PC-3 (cell line): ENCODE data around the gene ZFPL1. TPM values are rescaled to one million over a fixed set of nuclear protein-coding genes. Genes with fewer than 3 reads are reported as not detected.

Experiments used
- ATAC-seq: fragments of 200-7000 bp; cut with Tn5 transposase; 2 replicates; pipeline ENCODE4 v1.9.1; 2020; ENCODE audit warnings: mild to moderate bottlenecking, moderate library complexity
- BruUV-seq: library from RNA; stranded (reverse); fragments of 400-500 nt; replicated peaks from 2 replicates; lab custom pipeline; 2021; lab: Mats Ljungman, UMichigan
- CTCF ChIA-PET: fragments of 300-600 bp; sonication (Branson Sonifier 250); formaldehyde crosslinking; loops from one replicate; lab custom pipeline; 2022; ENCODE audit warnings: antibody characterized with exemption; lab: Charles Lee
- POLR2A ChIA-PET: fragments of 300-600 bp; sonication (Branson Sonifier 250); formaldehyde crosslinking; loops from one replicate; lab custom pipeline; 2022; ENCODE audit warnings: antibody characterized with exemption; ENCODE audit not compliant: unreplicated experiment; lab: Charles Lee
- DNase-seq: peaks from one replicate; pipeline ENCODE4 v3.0.0-alpha.2; 2015
- H2AFZ ChIP-seq: fragments of 300-600 bp; sonication (generic); 2 replicates; pipeline ENCODE4 v1.6.0; 2016; ENCODE audit warnings: antibody characterized with exemption, low read length
- H3F3A ChIP-seq: fragments of 300-600 bp; sonication (generic); one replicate; pipeline ENCODE4 v1.6.0; 2017; ENCODE audit warnings: antibody characterized with exemption, low read length, control low read depth, mild to moderate bottlenecking; ENCODE audit not compliant: unreplicated experiment
- H3K27ac ChIP-seq: fragments of 300-600 bp; sonication (generic); 2 replicates; pipeline ENCODE4 v1.5.1; 2016; ENCODE audit warnings: mild to moderate bottlenecking, low read length
- H3K27me3 ChIP-seq: fragments of 300-600 bp; sonication (generic); 2 replicates; pipeline ENCODE4 v1.6.1; 2016; ENCODE audit warnings: low read length, mixed read lengths
- H3K36me3 ChIP-seq: fragments of 300-600 bp; sonication (generic); 2 replicates; pipeline ENCODE4 v1.6.1; 2016; ENCODE audit warnings: low read depth, mixed run types, low read length, mixed read lengths
- H3K4me1 ChIP-seq: fragments of 300-600 bp; sonication (generic); 2 replicates; pipeline ENCODE4 v1.5.1; 2016; ENCODE audit warnings: low read length; ENCODE audit not compliant: insufficient read depth
- H3K4me2 ChIP-seq: fragments of 300-600 bp; sonication (generic); 2 replicates; pipeline ENCODE4 v1.6.0; 2016; ENCODE audit warnings: low read length
- H3K4me3 ChIP-seq: fragments of 300-600 bp; sonication (generic); 2 replicates; pipeline ENCODE4 v1.5.1; 2016; ENCODE audit warnings: mild to moderate bottlenecking, low read length, mixed read lengths
- H3K79me2 ChIP-seq: fragments of 300-600 bp; sonication (generic); 2 replicates; pipeline ENCODE4 v1.6.1; 2017; ENCODE audit warnings: low read length, mixed read lengths
- H3K9ac ChIP-seq: fragments of 300-600 bp; sonication (generic); 2 replicates; pipeline ENCODE4 v1.6.0; 2016; ENCODE audit warnings: mild to moderate bottlenecking, low read length
- H3K9me2 ChIP-seq: fragments of 300-600 bp; sonication (generic); replicated peaks from 2 replicates; pipeline ENCODE4 v1.6.1; 2016; ENCODE audit warnings: mixed run types, low read length, mixed read lengths
- H3K9me3 ChIP-seq: fragments of 300-600 bp; sonication (generic); 2 replicates; pipeline ENCODE4 v1.6.1; 2016; ENCODE audit warnings: low read length, mixed read lengths
- H4K20me1 ChIP-seq: fragments of 300-600 bp; sonication (generic); 2 replicates; pipeline ENCODE4 v1.6.1; 2016; ENCODE audit warnings: low read length, mixed read lengths
- EZH2 ChIP-seq: fragments of 300-600 bp; sonication (generic); IDR thresholded peaks from one replicate; pipeline ENCODE4 v1.6.1; 2017; ENCODE audit warnings: antibody characterized with exemption, mild to moderate bottlenecking, low read length; ENCODE audit not compliant: unreplicated experiment
- EZH2phosphoT487 ChIP-seq: fragments of 300-600 bp; sonication (generic); IDR thresholded peaks from 2 replicates; pipeline ENCODE4 v1.6.1; 2018; ENCODE audit warnings: mild to moderate bottlenecking, antibody characterized with exemption, low read length, borderline replicate concordance
- intact Hi-C: fragments of 100-400 bp; cut with micrococcal nuclease; formaldehyde crosslinking; loops from 2 replicates; pipeline ENCODE4 v1.9.0; 2023
- total RNA-seq: library from RNA; depleted of rRNA; stranded (reverse); fragments of >200 nt; gene quantifications from 2 replicates; pipeline ENCODE4 v1.2.3, GENCODE V29; 2014
- TF ChIP-seq, protein P1 (sequence below): fragments of 300-600 bp; sonication (generic); conservative IDR thresholded peaks from 2 replicates; pipeline ENCODE4 v1.5.1; 2017; ENCODE audit warnings: antibody characterized with exemption, low read depth, mild to moderate bottlenecking, low read length

Gene ZFPL1
- total RNA-seq, 1 experiment from 2014 or later = 103 TPM

DNA sequence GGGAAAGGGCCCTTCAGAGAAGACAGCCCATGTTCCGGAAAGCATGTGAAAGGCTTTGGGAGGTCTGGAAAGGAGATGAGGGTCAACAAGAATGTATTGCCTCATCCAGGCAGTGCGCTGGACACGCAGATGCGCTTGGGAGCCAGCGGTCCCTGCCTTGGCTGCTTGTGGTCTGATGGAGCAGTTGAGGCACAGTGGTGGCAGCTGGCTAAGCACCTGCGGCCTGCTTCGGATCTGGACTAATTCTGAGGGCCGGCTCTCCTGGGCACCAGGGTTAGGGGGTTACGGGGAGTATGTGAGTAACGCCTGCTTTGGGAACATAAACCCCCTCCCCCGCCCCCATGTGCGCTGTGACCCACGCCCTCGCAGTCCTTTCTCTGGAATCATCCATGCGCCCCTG, 23.1 kb downstream of the ZFPL1 start:
- no peak overlapping the region for H3K9ac ChIP-seq
- H3K9me2 ChIP-seq = no peaks in the 10 kb centered on the region
- H3K4me2 ChIP-seq = no peak overlapping the region
- no TSS peak for BruUV-seq
- intact Hi-C loops = no loop called here
- no peaks in the 10 kb centered on the region for H3K9me3 ChIP-seq
- no peaks in the 10 kb centered on the region for H3F3A ChIP-seq
- no peak for TF ChIP-seq EZH2
- TF ChIP-seq, protein P1, sequence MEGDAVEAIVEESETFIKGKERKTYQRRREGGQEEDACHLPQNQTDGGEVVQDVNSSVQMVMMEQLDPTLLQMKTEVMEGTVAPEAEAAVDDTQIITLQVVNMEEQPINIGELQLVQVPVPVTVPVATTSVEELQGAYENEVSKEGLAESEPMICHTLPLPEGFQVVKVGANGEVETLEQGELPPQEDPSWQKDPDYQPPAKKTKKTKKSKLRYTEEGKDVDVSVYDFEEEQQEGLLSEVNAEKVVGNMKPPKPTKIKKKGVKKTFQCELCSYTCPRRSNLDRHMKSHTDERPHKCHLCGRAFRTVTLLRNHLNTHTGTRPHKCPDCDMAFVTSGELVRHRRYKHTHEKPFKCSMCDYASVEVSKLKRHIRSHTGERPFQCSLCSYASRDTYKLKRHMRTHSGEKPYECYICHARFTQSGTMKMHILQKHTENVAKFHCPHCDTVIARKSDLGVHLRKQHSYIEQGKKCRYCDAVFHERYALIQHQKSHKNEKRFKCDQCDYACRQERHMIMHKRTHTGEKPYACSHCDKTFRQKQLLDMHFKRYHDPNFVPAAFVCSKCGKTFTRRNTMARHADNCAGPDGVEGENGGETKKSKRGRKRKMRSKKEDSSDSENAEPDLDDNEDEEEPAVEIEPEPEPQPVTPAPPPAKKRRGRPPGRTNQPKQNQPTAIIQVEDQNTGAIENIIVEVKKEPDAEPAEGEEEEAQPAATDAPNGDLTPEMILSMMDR = no peak
- TF ChIP-seq EZH2phosphoT487 = no peak
- no peaks in the 10 kb centered on the region for H3K36me3 ChIP-seq
- H3K27ac ChIP-seq = no peak overlapping the region
- no peak overlapping the region for H2AFZ ChIP-seq
- DNase-seq = no peak
- ChIA-PET POLR2A (no interaction called here), CTCF (no interaction called here)
- no peak overlapping the region for H3K4me3 ChIP-seq
- H3K79me2 ChIP-seq = peaks cover 27% of the 10 kb centered on the region
- no peaks in the 10 kb centered on the region; the same call in 1 of the 2 replicates for H3K4me1 ChIP-seq
- no peaks in the 10 kb centered on the region for H4K20me1 ChIP-seq
- no peak for ATAC-seq
- H3K27me3 ChIP-seq = no peaks in the 10 kb centered on the region

GRCh38 chr11:65107751-65108468, 23.9 kb downstream of the ZFPL1 start:
- peaks cover 3% of the 10 kb centered on the region for H3K4me1 ChIP-seq
- no peak for DNase-seq
- H3K9ac ChIP-seq = no peak overlapping the region
- ATAC-seq = no peak
- TF ChIP-seq EZH2phosphoT487 = no peak
- TF ChIP-seq, protein P1 = no peak
- TF ChIP-seq EZH2 = no peak
- H2AFZ ChIP-seq = no peak overlapping the region
- H3F3A ChIP-seq = no peaks in the 10 kb centered on the region
- H3K9me3 ChIP-seq = no peaks in the 10 kb centered on the region
- no TSS peak for BruUV-seq
- H3K4me2 ChIP-seq = no peak overlapping the region
- no peaks in the 10 kb centered on the region for H3K27me3 ChIP-seq
- CTCF ChIA-PET = no interaction called here
- no peaks in the 10 kb centered on the region for H3K36me3 ChIP-seq
- intact Hi-C loops = no loop called here
- H3K9me2 ChIP-seq = no peaks in the 10 kb centered on the region
- peaks cover 25% of the 10 kb centered on the region for H3K79me2 ChIP-seq
- no peak overlapping the region for H3K4me3 ChIP-seq
- no peaks in the 10 kb centered on the region for H4K20me1 ChIP-seq
- POLR2A ChIA-PET = no interaction called here
- H3K27ac ChIP-seq = no peak overlapping the region

- ChIA-PET POLR2A (no interaction called here), CTCF (interaction anchor here (0.6 kb wide), 1 partner anchor 11 kb away, joined by 3 read pairs; no protein-coding TSS in a partner anchor)
- no TSS peak for BruUV-seq
These were observed 24.6 kb downstream of the ZFPL1 start for GRCh38 chr11:65108469-65109123.

More at GRCh38 chr11:65108469-65109123, 24.6 kb downstream of the ZFPL1 start:
- H3K9me2 ChIP-seq = no peaks in the 10 kb centered on the region
- DNase-seq (no peak), ATAC-seq (no peak)
- no peak for TF ChIP-seq EZH2
- TF ChIP-seq EZH2phosphoT487 = no peak
- TF ChIP-seq, protein P1 = no peak
- no peak overlapping the region for H3K9ac ChIP-seq
- H4K20me1 ChIP-seq = no peaks in the 10 kb centered on the region
- H3K4me2 ChIP-seq = no peak overlapping the region
- no peaks in the 10 kb centered on the region for H3K36me3 ChIP-seq
- H3K27me3 ChIP-seq = no peaks in the 10 kb centered on the region
- no peak overlapping the region for H3K27ac ChIP-seq
- no peaks in the 10 kb centered on the region for H3F3A ChIP-seq
- intact Hi-C loops = no loop called here
- peaks cover 20% of the 10 kb centered on the region for H3K79me2 ChIP-seq
- no peak overlapping the region for H2AFZ ChIP-seq
- no peak overlapping the region for H3K4me3 ChIP-seq
- no peaks in the 10 kb centered on the region for H3K9me3 ChIP-seq
- H3K4me1 ChIP-seq = peaks cover 9% of the 10 kb centered on the region
